ENCODE measurements around the gene CHSY3.

Gene CHSY3

GRCh38 chr5:129904102-129904666 lies at the start of gene CHSY3:
Gene CHSY3 (plus strand): TSS chr5:129904465.
- DNase-seq, result peak; percentile 86

DNA sequence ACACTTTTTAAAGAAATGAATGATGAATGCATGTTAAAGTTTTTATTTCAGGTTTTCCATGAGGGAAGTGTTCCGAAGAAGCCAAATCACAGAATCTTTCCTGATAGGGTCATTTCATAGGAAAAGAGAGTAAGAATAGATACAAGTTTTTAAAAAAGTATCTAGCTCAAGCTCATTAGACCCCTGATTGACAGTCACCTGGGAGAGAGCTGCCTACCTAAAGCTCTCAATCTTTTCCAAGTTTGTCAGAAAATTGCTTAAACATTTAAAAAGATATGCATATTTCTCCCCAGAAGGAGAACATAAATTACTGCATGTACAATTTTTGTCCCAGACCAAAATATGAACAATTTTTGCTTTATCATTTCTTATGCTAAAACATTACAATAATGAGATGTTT lies 47.9 kb upstream of the CHSY3 start:
- DNase-seq, result no peak

DNA sequence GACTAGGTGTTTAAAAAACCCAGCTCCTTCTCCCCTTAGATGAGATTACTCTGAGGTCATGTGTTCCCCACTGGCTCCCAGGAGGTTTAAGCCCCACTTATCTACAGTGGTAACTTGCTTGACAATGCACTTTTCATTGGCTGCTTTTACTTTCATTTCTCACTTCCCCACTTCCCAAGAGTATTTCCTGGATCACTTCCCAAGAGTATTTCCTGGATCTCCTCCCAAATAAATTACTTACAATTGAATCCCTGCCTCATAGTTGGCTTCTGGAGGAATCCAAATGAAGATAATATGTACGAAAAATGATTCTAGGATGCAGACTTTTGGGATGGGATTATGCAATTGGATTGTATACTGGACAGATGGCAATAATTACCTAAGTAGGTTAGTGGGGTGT lies 47.1 kb upstream of the CHSY3 start:
- peak; percentile 37 for DNase-seq

- DNase-seq, result no peak
Observed at GRCh38 chr5:129858131-129858675, 46.1 kb upstream of the CHSY3 start.

DNA sequence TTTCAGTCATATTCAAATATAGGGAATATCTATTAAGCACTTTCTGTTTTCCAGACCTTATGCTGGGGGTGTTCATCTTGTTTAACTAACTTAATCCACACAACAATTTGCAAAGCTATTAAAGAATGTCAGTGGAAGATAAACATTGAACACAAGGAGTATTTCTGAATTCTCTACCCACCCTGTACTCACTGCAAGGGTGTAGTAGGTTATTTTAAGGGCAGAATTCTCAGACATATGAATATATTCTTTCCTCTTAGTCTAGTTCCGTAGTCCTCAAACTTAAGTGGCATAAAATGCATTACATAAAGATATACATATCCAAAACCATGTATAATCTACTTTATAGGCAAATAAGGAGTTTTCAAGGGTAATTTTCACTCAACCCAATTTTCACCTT lies 19.9 kb upstream of the CHSY3 start:
- DNase-seq, result no peak

DNA sequence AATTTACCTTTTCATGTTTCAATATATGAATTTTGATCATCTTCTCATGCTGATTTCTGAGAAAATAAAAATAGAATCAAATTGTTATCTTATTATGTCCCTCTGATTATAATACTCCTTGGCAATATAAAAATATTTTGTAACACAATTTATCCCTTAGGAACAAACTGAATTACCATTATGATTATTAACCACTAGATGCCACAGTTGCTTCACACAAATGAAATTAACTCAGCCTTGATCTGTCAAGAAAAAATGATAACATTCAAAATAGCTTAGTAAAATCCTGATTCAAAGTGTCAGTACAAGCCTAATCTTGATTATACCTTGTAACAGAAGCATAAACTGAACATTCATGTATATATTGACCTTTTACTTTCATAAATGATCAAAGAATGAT lies 4.8 kb upstream of the CHSY3 start:
- DNase-seq, result peak; percentile 31

GRCh38 chr5:129902816-129903215 lies 1.4 kb upstream of the CHSY3 start:
- no peak for DNase-seq

DNA sequence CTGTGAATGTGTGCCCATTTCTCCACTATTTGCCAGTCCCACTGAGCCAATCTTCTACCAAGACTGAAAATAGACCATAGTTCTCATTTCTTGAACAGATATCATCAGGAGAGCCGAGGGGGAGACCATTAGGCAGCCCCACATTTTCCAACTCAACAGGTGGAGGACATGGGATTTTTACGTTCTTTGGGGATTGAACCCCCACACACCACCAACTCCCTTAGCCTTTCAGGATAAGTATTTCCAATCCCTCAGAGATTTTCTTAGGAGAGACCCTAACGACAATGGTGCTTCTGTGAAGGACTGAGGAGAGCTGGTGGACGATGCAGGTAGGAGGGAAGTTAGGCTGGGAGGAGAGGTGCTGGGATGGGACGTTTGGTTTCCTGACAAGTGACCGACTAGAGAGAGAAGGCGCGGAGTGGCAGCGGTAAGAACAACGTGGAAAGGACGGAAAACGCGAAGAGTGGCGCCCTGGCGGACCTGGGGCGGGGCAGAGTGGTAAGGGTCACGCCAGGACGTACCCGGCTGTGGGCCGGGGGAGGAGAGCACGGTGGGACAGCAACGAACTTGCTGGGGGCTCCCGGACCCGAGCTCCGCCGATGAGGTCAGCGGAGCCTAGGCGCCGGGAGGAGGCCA lies 681 bp upstream of the CHSY3 start:
- no peak for DNase-seq

GRCh38 chr5:129904667-129905472 lies 605 bp downstream of the CHSY3 start:
- peak; percentile 5 for DNase-seq

DNA sequence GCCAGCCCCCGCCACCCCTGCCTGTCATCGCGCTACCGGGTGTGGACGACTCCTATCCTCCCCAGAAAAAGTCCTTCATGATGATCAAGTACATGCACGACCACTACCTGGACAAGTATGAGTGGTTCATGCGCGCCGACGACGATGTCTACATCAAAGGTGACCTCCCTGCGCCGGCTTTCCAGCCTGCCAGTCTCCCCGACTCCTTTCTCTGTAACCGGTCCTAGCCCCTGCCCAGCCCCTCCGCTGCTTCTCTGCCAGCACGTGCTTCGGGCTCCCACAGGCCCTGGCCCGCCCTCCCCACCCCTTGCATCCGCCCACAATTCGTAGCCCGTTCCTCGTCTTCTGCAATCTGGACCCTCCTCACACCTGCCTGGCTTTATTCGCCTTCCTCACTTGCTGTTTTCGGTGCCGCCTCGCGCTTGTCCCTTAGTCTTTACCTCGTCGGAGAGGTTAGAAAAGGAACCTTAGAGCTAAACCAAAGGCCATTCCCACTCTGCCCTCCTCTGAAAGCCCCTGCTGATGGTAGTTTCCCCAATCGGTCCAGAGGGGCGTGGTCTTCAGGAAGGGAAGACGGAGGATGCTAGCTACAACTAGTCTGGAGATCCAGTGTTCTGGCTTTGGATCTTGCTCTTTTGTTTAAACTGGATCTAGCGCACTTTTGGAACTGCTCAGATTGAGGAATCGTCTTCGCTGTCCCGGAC lies 1.4 kb downstream of the CHSY3 start:
- DNase-seq, result peak; percentile 26

- DNase-seq, result peak; percentile 63
Observed at GRCh38 chr5:129906177-129906887, 2.1 kb downstream of the CHSY3 start.

DNA sequence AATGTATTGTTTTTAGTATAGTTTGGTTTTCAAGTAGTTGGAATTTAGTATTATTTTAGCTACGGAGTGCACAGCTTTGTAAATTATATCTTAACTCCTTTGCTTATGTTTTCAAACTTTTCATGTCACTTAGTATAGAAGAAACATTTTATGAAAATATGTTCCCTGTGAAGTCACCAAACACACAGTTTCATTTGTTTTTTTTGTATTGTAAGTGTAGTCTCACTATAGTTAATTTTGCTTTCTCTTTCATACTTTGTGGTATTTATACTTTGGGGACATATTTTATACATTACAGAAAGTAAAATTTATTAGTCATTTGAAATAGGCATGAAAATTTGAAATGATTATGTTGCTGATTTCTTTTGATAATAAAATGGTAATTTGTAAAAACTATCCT lies 5.0 kb downstream of the CHSY3 start:
- DNase-seq, result no peak

GRCh38 chr5:129912601-129913255 lies 8.5 kb downstream of the CHSY3 start:
- DNase-seq, result no peak

GRCh38 chr5:129915415-129915814 lies 11.2 kb downstream of the CHSY3 start:
- no peak for DNase-seq

GRCh38 chr5:129917224-129917623 lies 13.0 kb downstream of the CHSY3 start:
- DNase-seq, result no peak

DNA sequence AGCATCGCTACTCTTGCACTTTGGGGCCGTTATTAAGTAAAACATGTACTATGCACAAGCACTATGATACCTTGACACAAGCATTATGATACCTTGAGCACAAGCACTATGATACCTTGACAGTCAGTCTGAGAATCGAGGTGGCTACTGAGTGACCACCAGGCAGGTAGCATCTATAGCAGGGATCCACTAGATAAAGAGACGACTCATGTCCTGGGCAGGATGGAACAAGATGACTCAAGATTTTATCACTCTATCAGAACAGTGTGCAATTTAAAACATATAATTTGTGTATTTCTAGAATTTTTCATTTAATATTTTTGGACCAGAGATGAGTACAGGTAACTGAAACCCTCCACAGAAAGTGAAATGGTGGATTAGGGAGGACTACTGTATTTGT lies 16.9 kb downstream of the CHSY3 start:
- DNase-seq, result no peak

- no peak for DNase-seq
Observed at GRCh38 chr5:129930221-129930620, 26.0 kb downstream of the CHSY3 start.

DNA sequence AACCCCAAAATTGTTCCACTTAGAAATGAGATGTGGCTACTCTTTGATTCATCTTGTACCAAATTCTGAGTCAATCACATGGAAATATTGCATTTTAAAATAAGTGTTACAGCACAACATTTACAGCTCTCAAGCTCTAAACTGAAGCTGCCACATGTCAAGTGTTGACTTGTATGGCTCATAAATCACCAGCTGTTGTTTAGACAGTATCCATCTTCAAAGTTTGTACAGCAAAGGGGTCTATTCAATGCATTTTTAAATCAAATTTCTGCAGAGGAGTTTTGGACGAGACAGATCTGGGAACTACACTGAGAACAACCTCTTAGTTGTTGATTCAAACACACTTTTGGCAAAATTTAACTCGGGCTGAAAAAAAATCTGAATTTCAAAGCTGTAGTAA lies 31.4 kb downstream of the CHSY3 start:
- DNase-seq, result no peak

GRCh38 chr5:129938077-129938476 lies 33.8 kb downstream of the CHSY3 start:
- DNase-seq, result no peak

GRCh38 chr5:129943936-129944335 lies 39.7 kb downstream of the CHSY3 start:
- no peak for DNase-seq

DNA sequence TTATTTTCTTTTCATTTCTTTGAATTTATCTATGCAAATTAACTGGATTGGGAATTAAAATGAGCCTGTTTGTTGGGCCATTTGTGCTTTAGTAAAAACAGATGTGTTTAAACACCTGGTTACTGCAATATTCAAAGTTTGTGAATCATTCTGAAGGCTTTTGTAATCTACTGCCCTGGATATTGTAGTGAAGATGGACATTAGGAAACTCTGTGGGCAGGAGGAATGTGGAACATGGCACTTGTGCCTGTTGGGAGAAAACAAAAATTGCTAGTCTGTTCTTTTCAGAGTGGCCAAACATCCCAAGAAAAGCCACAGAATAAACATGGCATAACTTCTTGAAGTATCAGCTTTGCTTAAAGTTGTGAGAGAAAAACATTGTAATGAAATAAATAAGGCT lies 40.8 kb downstream of the CHSY3 start:
- DNase-seq, result peak; percentile 60

GRCh38 chr5:129945774-129946270 lies 41.6 kb downstream of the CHSY3 start:
- peak; percentile 10 for DNase-seq

All from fibroblast of skin of right quadriceps (primary cell).